GM21737 (cell line): Measurements from ENCODE around the gene PPP2R5B.

Experiments
- ATAC-seq: cut with Tn5 transposase; IDR thresholded peaks from one replicate; pipeline ENCODE4 v1.9.1; 2021; ENCODE audit warnings: mild to moderate bottlenecking, moderate library complexity; ENCODE audit not compliant: unreplicated experiment

PPP2R5B gene

DNA sequence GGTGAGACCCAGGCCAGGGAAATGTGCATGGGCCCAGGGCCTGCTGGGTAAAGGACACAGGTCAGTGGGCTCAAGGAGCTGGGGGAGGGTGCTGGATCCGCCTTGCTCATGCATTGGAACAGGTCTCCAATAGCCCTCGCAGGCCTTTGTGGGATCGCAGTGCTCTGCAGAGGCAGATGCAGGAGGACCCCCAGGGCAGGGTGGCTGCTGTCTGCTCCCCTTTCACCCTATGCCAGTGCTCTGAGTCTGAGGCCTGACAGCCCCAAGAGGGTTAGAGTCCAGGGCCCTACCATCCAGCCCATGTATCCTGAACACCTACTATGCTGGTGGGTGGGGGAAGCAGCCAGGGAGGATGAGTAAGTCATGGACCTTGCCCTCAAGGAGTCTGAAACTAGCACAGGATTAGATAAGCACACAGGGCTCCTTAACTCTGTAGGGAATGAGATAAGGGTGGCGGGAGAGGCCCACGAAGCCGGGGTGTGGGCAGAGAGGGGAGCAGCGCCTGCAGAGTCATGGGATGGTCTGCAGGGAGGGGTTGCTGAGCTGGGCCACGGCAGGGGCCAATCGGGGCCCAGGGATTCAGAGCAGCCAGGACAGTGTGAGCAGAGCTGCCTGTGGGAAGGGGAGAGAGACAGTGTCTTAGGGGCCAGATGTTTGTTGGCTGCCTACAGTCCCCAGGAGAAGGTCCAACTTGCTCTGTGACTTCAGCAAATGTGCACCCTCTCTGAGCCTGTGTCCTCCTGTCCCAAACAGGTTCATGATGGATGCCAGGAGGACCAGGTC is 35.6 kb upstream of the PPP2R5B start:
- ATAC-seq = no peak

DNA sequence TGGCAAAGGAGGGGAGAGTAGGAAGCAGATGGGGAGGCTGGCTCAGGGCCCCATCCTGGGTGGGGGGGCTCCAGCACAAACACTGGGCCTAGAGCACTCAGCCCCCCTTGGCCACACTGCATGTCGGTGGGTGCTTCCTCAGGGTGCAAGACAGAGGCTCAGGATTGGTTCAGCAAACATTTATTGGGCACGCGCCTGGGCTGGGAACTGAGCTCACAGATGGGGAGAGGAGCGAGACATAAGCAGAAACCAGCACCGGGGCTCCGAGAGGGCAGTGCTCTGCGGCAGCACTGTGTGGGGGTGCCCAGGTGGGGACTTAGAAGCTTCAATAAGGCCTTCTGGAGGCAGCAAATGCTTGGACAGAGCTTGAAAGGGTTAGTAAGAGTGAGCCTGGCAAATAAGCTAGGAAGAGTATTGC is 34.0 kb upstream of the PPP2R5B start:
- ATAC-seq = no peak

DNA sequence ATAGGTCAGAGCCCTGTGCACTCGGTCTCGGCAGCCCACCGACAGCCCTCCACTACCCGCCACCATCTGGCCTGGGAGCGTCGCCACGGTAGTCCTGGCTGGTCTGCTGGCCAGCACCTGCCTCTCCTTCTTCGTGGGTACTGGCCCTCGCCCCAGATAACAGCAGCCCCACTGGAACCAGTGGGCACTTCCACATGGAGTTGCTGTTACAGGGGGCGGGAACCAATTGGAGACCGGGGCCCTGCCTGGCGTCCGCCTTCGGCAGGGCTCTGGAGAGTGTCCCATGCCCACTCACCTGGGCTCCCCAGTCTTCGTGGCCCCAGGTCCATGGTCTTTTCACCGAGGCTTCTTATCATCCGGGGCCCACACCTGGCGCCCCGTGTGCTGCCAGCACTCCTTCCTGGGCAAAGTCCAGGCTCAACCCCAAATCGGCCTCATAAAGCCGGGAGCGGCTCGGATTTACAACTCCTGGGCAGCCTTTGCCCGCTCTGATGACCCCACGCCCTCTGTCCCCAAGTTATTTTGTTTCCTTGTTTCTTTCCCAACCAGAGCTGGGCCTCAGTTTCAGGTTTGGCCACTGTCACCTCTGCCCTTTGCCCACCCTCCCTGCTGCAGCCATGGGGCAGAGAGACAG is 33.2 kb upstream of the PPP2R5B start:
- no peak for ATAC-seq

DNA sequence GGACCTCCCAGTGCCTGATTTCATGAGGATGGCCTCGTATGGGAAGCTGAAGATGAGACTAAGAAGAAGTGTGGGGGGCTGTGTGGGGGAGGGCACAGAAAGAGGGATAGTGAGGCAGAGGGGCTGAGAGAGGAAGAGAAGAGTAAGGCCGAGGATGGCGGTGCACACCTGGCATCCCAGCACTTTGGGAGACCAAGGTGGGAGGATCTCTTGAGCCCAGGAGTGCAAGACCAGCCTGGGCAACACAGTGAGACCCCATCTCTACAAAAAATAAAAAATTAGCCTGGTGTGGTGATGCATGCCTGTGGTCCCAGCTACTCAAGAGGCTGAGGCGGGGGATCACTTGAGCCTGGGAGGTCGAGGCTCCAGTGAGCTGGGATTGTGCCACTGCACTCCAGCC is 32.6 kb upstream of the PPP2R5B start:
- no peak for ATAC-seq

DNA sequence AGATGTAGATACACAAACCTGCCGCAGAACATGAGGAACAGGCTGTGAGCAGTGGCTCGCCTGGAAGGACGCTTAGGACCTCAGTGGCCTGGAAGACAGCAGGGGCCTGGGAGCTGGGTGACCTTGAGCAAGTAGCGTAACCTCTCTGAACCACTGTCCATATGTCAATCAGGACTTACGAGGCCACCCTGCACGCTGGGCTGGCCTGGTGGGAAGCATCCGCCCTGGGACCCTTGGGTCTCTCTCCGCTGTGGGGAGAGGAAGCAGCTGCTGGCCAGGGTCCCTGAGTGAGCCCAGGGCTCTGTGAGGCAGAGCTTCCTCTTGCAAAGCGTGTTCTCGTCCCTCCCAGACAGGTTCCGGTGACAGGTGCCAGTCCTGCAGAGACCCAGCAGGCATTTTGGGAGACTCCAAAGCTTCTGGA is 32.1 kb upstream of the PPP2R5B start:
- ATAC-seq = no peak

DNA sequence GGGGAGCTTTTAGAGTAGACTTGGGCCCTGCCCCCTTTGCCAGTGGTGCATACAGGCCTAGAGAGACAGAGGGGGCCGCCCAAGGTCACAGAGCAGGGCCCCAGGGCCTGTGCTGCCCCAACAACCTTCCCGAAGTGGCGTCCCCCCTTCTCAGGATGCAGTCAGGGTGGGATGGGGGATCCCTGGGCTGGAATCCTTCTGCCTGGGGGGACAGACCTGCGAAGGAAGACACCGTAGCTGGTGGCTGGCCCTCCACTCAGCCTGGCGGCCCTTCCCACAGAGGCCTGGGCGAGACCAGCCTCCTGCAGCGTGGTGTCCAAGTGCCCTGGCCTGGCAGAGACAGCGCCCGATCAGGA is 31.7 kb upstream of the PPP2R5B start:
- ATAC-seq = no peak

DNA sequence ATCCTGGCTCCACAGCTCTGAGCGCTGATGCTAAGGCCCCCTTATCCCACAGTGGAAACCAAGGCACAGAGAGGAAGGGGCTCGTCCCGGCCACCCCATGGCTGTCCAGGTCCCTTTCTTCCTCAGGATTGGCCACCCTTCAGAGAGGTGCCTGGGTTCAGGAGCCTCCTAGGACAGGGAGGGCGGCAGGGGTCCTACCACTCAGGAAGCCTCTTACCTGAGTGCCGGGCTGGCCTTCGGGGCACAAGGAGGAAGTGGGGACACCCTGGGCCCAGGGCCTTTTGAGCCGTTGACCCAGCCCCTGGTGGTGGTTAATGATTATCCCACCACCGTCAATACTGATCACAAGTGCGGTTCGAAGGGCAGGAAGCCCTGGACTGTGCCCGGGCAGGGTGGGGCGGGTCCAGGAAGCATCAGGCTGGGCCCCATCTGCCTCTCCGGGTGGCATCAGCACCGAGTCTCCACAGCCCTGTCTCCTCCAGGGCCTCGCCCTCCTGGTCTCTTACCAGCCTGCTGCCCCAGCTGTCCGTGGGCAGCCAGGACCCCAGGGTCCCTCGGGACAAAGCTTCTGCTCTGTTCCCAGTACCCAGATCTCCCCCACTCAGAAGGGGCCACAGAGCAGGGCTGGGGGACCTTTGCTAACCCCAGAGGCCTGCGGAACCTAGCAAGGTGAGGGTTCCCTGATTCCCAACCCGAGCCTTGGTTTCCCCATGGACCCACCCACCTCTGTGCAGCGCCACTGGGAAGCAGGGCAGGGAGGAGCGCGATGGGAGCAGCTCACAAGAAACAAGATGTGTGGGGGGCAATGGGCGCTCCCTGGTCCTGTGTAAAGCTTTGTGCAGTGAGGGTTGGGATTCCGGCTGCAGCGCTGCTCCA is 31.1 kb upstream of the PPP2R5B start:
- ATAC-seq = no peak

DNA sequence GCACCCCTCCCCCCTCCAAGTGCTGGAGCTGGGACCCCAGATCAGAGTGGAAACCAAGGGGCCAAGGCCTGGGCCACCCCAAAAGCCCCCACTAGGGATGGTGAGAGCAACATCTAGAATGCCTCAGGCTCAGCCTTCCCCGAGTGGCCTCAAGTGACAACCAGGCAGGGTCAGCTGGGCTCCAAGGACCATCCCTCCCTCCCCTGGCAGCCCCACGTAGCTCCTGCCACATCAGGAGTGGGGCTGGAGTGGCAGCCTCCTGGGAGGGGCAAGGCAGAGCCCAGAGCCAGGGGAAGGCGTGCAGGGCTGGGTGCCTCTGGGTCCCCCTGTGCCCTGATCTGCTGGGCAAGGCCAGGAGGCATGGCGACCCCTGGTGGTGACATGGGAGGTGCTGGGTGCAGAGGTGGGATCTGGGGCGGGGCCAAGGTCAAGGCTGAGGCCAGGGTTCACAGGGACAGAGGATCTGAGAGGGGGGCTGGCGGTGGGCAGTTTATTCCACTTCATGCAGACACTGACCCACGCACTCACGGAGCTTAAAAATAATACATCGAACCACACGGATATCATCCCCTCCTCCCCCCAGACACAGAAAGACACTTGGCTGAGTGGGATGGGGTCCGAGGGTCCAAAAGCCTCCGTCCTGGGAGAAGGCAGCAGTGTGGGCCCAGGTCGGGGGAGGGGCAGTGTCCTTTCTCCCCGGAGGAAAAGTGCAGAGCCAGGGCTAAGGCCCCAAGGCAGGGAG is 30.2 kb upstream of the PPP2R5B start:
- ATAC-seq = peak; percentile 53

DNA sequence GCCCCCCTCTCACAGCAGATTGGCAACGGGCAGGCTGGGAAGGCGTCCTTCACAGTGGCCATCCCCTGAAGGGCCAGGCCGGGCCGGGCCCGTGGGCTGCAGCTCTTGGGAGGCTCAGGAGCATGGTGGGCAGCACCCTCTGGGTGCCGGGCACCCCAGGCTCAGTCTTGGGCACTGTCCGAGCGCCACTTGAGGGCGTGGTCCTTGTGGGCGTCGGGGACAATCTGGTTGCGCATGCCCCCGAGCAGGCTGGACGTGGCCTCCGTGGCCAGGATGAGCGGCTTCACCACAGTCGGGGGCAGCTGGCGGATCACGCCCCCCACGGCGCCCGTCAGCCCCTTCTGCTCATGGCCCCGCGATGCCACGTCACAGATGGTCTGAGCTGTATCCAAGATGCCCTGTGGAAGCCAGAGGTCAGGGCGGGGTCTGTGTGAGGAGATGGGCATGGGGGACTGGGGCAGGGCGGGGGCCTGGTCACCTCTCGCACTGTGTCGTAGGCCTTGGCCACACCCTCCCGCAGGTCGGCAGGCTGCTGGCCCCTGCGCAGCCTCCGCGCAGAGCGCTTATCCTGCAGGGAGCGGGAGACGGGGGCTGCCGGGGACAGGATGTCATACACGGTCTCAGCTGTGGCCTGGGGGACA is 29.6 kb upstream of the PPP2R5B start:
- no peak for ATAC-seq

DNA sequence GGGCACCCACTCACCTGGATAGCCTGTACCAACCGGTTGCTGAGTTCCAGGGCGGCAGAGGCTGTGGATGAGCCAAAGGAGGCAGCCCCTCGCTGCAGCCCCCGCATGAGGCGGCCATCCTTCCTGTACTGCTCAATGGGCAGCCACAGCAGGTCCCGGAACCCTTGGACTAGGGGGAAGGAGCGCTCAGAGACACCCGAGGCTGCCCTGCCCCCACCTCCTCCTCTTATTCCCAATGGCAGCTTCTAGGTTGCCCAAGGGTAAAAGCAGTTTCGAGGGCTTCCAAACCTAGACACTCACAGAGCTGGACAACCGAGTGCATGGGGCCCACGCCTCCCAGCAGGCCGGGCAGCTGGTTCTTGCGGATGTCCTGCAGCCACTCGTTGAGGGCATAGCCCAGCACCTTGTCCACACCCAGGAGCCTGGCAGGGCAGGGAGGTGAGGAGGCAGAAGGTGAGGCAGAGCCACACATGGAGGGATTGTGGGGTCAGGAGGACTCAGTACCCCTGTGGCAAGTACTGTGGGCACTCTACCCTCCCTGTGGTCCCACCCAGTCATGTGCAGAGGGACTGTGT is 28.0 kb upstream of the PPP2R5B start:
- ATAC-seq = no peak

DNA sequence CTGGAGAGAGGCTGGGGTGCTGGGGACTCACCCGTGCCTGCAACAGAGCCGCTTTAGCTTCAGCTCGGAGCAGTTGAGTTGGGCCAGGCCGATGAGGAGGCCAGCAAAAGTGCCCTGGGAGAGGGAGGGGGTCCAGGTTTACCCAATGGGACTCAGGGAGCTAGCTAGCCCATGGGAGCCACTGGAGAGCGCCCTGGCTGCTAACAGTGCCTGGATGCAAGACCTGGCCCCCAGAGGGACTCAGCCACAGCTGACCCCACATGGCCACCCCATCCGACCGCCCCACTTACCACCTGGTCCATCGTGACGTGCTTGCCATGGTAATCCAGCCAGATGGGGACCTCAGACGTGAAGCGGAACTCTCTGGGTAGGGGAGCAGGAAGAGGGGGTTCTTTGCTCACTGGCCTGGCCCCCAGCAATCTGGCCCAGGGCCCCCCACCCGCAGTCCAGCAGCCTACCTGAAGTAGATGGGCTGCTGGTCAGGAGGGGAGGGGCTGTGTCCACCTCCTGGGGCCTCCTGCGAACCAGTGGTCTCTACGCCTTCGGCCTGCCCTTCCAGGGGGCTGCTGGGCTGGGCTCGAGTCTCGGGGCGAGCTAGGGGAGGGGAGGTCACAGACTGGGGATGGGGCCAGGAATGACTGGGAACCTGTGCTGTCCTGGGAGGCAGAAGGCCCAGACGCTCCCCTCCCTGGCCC is 27.0 kb upstream of the PPP2R5B start:
- no peak for ATAC-seq

DNA sequence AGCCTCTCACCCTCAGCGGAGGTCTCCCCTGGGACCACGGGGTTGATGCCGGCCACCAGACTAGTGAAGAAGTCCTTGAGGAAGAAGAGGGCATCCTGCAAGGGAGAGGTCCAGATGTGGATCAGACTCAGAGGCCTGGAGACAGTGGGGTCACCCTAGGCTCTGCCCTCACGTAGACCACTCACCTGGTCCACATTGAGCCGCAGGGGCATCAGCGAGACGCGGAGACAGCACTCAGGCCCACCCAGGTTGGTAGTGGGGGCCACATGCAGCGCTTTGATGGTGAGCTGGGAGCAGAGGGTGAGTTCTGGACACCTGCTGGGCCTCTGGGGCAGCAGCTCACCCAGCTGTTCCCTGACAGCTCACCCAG is 26.4 kb upstream of the PPP2R5B start:
- ATAC-seq = no peak

DNA sequence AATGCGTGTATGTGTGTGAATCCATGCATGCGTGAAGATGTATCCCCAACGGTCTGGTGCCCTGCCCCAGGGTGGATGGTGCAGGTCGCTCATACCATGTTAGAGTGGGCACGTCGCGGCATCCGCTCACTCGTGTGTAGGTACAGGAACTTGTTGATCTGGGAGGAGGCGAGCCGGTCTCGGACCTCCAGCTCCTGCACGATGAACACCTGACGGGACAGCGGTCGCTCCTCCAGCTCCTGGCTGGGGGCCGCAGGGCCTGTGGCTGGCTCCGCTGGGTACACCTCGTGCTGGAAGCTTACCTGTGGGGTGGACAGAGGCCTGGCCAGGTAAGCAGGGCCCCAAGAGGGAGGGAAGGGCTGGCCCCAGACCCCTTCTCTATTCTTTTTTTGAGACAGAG is 25.9 kb upstream of the PPP2R5B start:
- no peak for ATAC-seq

DNA sequence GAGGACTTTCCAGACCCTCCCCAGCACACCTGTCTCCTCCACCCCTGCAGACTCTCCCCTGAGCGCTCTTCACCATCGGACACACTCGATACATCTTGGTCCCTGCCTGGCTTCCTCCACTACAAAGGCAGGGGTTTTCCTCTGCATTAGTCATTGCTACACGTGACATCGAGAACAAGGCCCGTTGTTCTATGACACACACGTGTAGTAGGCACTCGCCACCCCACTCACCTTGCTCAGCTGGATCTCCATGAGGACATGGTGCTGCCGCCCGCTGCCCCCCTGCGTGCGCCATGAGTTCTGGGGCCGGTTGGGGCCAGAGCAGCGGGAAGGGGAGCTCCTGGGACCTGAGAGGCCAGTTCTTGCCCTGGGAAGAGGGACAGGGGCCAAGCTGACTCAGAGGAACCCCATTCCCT is 24.2 kb upstream of the PPP2R5B start:
- no peak for ATAC-seq

DNA sequence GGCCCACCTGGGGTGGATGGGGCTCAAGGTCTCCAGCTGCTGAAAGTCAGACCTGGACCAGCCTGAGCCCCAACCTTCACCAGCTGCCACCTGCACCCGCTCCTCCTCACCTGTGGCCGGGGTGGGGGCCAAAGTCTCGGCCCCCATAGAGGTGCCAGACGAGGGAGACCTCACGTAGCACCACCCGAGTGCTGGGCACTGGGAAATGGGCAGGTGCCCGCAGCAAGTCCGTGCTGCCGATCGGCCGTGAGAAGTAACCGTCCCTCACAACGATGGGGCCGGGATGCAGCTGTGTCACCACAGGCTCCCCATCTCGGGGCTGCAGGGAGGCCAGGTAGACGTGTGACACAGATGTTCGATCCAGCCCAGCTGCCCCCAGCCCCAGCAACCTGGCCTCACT is 23.7 kb upstream of the PPP2R5B start:
- ATAC-seq = no peak

DNA sequence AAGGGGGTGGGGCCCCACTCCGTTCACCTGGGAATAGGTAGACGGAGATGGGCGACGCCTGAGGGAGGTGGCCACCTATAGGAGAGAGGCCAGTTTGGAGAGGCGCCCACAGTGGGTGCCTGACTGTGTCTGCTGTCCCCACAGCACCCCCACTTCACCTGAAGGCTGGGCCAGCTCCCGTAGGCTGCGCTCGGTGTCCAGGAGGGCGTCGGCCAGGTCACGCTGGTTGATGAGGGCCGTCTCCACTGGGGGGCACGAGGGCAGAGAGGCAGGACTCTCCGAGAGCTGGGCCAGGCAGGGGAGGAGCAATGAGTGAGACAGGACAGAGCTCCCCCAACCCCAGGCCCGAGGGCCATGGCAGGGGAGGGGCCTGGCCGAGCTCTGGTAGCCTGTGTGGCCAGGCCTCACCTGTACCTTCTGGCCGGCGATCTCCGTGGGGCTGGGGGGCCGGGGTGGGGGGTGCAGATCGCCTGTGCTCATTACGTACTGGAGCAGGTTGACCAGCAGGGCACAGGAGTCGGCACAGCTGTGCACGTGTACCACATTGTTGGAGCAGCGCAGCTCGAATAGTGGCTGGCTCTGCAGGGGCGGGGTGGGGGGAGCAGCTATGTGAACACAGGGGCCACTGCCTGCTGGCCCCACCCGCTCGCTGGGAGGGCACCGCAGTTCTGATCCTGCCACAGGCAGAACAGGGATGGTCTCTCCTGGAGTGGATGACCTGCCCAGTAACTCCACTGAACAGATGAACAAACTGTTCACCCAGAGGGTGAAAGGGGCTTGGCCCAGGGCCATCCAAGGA is 22.2 kb upstream of the PPP2R5B start:
- ATAC-seq = no peak

DNA sequence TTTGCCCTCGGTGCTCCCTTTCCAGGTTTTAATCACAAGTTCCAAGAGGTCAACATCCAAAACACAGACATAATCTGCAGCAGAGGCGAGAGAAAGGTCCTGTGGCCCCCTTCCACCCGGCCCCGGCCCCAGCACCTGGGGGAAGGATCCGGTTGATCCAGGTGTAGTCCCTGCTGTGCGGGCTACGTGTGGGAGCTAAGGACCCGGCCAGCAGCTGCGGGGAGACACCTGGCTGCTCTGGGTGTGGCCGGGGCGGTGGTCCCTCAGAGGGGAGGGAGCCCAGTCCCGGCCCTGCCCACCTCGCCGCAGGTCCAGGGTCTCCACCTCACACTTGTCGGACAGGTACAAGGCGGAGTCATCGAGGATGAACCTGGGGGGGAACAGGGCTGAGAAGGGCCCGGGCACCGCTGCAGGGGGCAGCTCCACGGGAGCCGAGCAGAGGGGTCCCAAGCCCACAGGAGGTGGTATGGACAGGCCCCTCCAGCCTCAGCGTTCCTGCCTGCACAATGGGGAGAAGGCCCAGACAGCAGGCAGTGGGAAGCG is 21.1 kb upstream of the PPP2R5B start:
- ATAC-seq = no peak

DNA sequence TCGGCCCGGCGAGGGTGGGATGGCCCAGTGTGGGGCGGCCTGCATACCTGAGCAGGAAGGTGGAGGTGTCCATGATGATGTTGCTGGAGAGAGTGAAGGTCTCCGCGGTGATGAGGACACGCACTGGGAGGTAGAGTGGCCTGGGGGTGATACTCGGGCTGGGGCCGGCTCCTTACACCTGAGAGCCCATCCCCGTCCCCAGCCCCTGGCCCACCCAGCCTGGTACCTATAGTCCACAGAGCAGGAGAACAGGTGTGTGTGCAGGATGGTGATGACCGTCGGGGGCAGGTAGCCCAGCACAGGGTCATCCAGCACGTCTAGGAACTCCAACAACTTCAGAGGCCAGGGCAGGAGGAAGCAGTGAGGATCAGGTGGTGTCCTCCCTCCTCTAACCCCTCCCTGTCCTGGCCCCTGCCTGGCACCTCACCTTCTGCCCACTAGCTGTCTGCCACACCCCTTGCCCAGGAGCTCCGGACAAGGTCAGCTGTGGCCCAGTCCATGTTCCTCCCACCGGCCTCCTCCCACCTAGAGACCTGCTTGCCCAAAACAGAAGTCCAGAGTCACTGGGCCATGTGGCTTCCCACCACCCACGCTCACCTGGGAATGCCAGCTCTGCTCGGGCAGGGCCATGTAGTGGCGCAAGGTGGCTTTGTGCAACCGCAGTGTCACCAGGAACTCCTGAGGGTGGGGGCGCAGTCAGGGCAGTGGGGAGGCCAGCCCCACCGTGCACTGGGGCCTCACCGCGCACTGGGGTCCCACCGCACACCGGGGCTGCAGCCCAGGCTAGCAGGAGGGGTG is 18.8 kb upstream of the PPP2R5B start:
- ATAC-seq = no peak
